NT2/D1 (cell line): Measurements from ENCODE around the gene ARID5A.

Experiments used
- SUZ12 ChIP-seq: IDR thresholded peaks from 2 replicates; pipeline ENCODE4 v1.6.1; 2011; ENCODE audit not compliant: insufficient read length, insufficient read depth; ENCODE audit errors: extremely low read depth
- YY1 ChIP-seq: IDR thresholded peaks from 2 replicates; pipeline ENCODE4 v1.6.1; 2011; ENCODE audit not compliant: insufficient read length, insufficient read depth
- ZNF274 ChIP-seq: IDR thresholded peaks from 2 replicates; pipeline ENCODE4 v1.6.1; 2011; ENCODE audit warnings: mild to moderate bottlenecking, low read depth, low read length

DNA sequence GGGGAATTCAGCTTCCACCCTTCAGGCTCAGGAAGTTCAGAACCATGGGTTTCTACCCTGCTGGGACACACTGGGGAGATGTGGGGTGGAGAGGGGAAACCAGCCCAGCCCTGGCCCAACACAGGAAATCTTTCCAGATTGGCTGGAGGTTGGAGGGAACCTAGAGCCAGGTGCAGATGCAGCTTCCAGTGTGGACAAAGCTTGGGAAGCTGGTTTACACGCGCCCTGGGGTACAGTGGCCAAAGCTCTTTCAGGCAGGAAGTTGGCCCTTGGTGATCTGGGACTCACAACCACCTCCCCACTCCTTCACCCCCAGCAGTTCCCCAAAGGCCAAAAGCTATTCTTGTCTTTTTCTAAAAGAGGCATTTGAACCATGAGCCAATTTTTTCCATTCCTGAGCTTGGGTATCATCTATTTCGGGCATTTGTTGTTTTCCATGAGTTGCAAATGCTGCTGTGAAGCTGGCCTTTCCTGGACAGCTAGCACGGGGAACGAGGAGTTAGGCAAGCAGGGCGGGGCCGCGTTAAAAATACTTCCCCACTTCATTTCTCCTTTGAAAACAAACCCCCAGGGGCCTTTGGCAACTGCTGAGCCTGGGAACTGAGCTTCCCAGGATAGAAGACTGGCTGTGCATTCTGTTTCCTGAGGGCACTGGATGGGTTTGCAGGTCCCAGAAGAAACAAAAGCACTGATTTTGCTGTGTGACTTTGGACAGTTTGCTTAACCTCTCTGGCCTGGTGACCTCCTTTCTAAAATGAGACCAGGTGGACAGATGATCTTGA lies 3.1 kb upstream of the ARID5A start:
- no peak for TF ChIP-seq ZNF274
- no peak for TF ChIP-seq YY1
- TF ChIP-seq SUZ12: no peak
